ENCODE measurements around the gene FPGS. TPM values are rescaled to one million over a fixed set of nuclear protein-coding genes. Genes with fewer than 3 reads are reported as not detected.

The FPGS gene
- total RNA-seq, 2 experiments from 2014 or later: 67.8 to 73.0 TPM

Small RNA genes within 50 kb of the gene (microRNA-seq; reads per million reads assigned to microRNA genes)
- gene MIR2861 (ENCODE audit: borderline microRNAs expressed, borderline replicate concordance) (not detected), gene MIR3960 (ENCODE audit: borderline microRNAs expressed, borderline replicate concordance) (not detected)

Other genes starting within 250 kb of the FPGS start
- gene STXBP1, start 190.6 kb upstream of the FPGS start, total RNA-seq: 10 to 100 TPM; 17.4 to 17.8 TPM
- gene CFAP157, start 95.9 kb upstream of the FPGS start, total RNA-seq: under 1 TPM in 1 of 2 experiments, not detected in 1; 0.07 TPM
- gene PTRH1, start 87.2 kb upstream of the FPGS start, total RNA-seq: 10 to 100 TPM; 23.3 to 24.1 TPM
- gene TTC16, start 86.8 kb upstream of the FPGS start, total RNA-seq: under 1 TPM; 0.50 to 0.79 TPM
- 10 to 100 TPM; 11.8 to 12.7 TPM for gene TOR2A, start 67.6 kb upstream of the FPGS start, total RNA-seq
- gene SH2D3C, start 24.2 kb upstream of the FPGS start, total RNA-seq: 10 to 100 TPM; 27.2 to 27.3 TPM
- gene CDK9, start 16.8 kb upstream of the FPGS start, total RNA-seq: 10 to 100 TPM; 64.6 to 73.6 TPM
- 10 to 100 TPM; 10.5 to 11.6 TPM for gene ENG, start 51.8 kb downstream of the FPGS start, total RNA-seq
- 10 to 100 TPM; 11.8 to 11.9 TPM for gene AK1, start 74.8 kb downstream of the FPGS start, total RNA-seq
- gene ST6GALNAC6, start 96.7 kb downstream of the FPGS start, total RNA-seq: 10 to 100 TPM; 28.7 to 29.1 TPM
- 10 to 100 TPM; 22.3 to 24.6 TPM for gene ST6GALNAC4, start 114.2 kb downstream of the FPGS start, total RNA-seq
- gene PIP5KL1, start 127.9 kb downstream of the FPGS start, total RNA-seq: 1 to 10 TPM; 1.1 to 1.8 TPM
- gene DPM2, start 135.0 kb downstream of the FPGS start, total RNA-seq: 10 to 100 TPM; 41.6 to 43.4 TPM
- gene EEIG1, start 178.1 kb downstream of the FPGS start, total RNA-seq: 10 to 100 TPM; 61.0 to 70.8 TPM